IMR-90 (cell line): ENCODE results near the gene CDKAL1. TPM values are rescaled to one million over a fixed set of nuclear protein-coding genes. Genes with fewer than 3 reads are reported as not detected.

Experiments
- ATAC-seq: fragments of 200-7000 bp; cut with Tn5 transposase; 2 replicates; pipeline ENCODE4 v1.9.1; 2020; ENCODE audit warnings: low read depth, mild to moderate bottlenecking, moderate library complexity
- BruUV-seq: library from RNA; stranded (reverse); fragments of 400-500 nt; replicated peaks from 2 replicates; lab custom pipeline; 2021; lab: Mats Ljungman, UMichigan
- CTCF ChIA-PET: fragments of 300-600 bp; formaldehyde crosslinking; extraction: SDS; loops from one replicate; lab custom pipeline; 2021; ENCODE audit warnings: antibody characterized with exemption; lab: Yijun Ruan, JAX
- POLR2A ChIA-PET: fragments of 300-600 bp; sonication (Branson Sonifier 250); formaldehyde crosslinking; loops from one replicate; lab custom pipeline; 2022; ENCODE audit warnings: antibody characterized with exemption; ENCODE audit not compliant: unreplicated experiment; lab: Charles Lee
- DNase-seq: peaks from one replicate; pipeline ENCODE4 v3.0.0; 2013
- H2AFZ ChIP-seq: replicated peaks from 2 replicates; pipeline ENCODE3; 2013; ENCODE audit warnings: low read length, mild to moderate bottlenecking; ENCODE audit not compliant: poor library complexity
- H2AK5ac ChIP-seq: 2 replicates; pipeline ENCODE4 v1.6.1; 2013; ENCODE audit warnings: low read depth, low read length, inconsistent platforms
- H2AK9ac ChIP-seq: replicated peaks from 2 replicates; pipeline ENCODE3; 2013; ENCODE audit warnings: mild to moderate bottlenecking, low read depth, low read length, moderate library complexity; ENCODE audit not compliant: poor library complexity
- H2BK120ac ChIP-seq: 2 replicates; pipeline ENCODE4 v1.6.1; 2013; ENCODE audit warnings: low read depth, low read length, inconsistent platforms
- H2BK15ac ChIP-seq: 3 replicates; pipeline ENCODE4 v1.6.1; 2013; ENCODE audit warnings: low read depth, low read length, inconsistent platforms
- H2BK20ac ChIP-seq: 2 replicates; pipeline ENCODE4 v1.6.1; 2013; ENCODE audit warnings: low read depth, mild to moderate bottlenecking, inconsistent platforms, low read length, moderate library complexity
- H2BK5ac ChIP-seq: 2 replicates; pipeline ENCODE4 v1.6.1; 2013; ENCODE audit warnings: mild to moderate bottlenecking, low read depth, low read length, inconsistent platforms; ENCODE audit not compliant: poor library complexity, severe bottlenecking
- H3K14ac ChIP-seq: replicated peaks from 2 replicates; pipeline ENCODE4 v1.6.1; 2013; ENCODE audit warnings: low read depth, low read length, inconsistent platforms
- H3K18ac ChIP-seq: 2 replicates; pipeline ENCODE4 v1.6.1; 2013; ENCODE audit warnings: low read depth, low read length, control low read depth
- H3K23ac ChIP-seq: 2 replicates; pipeline ENCODE4 v1.6.1; 2013; ENCODE audit warnings: low read depth, low read length, inconsistent platforms
- H3K27ac ChIP-seq: 2 replicates; pipeline ENCODE4 v1.5.1; 2013; ENCODE audit warnings: mild to moderate bottlenecking, control low read depth, low read length; ENCODE audit not compliant: insufficient read depth
- H3K27me3 ChIP-seq: 2 replicates; pipeline ENCODE4 v1.6.1; 2013; ENCODE audit warnings: low read length; ENCODE audit not compliant: control insufficient read depth, insufficient read depth
- H3K36me3 ChIP-seq: 2 replicates; pipeline ENCODE4 v1.6.1; 2013; ENCODE audit warnings: low read length, mixed read lengths; ENCODE audit not compliant: control insufficient read depth, insufficient read depth
- H3K4ac ChIP-seq: 2 replicates; pipeline ENCODE4 v1.6.1; 2013; ENCODE audit warnings: low read depth, low read length, inconsistent platforms
- H3K4me1 ChIP-seq: 2 replicates; pipeline ENCODE4 v1.6.1; 2013; ENCODE audit warnings: low read length, mixed read lengths; ENCODE audit not compliant: control insufficient read depth, insufficient read depth
- H3K4me2 ChIP-seq: 2 replicates; pipeline ENCODE4 v1.6.1; 2013; ENCODE audit warnings: low read depth, mild to moderate bottlenecking, control low read depth, low read length, moderate library complexity
- H3K4me3 ChIP-seq: 2 replicates; pipeline ENCODE4 v1.5.1; 2013; ENCODE audit warnings: low read depth, mild to moderate bottlenecking, control low read depth, low read length, moderate library complexity; ENCODE audit not compliant: insufficient read depth
- H3K56ac ChIP-seq: 2 replicates; pipeline ENCODE4 v1.6.1; 2013; ENCODE audit warnings: low read length, inconsistent platforms; ENCODE audit not compliant: insufficient read depth; ENCODE audit errors: extremely low read depth
- H3K79me1 ChIP-seq, 2 experiments: 2 replicates each; pipeline ENCODE4 v1.6.1; 2013; ENCODE audit warnings: low read length in 2 of 2, inconsistent platforms in 1 of 2, low read depth in 1 of 2
- H3K9ac ChIP-seq: 2 replicates; pipeline ENCODE4 v1.6.1; 2013; ENCODE audit warnings: low read depth, low read length, control low read depth
- H3K9me1 ChIP-seq: 2 replicates; pipeline ENCODE4 v1.6.1; 2013; ENCODE audit warnings: low read length, inconsistent platforms; ENCODE audit not compliant: insufficient read depth
- H3K9me3 ChIP-seq: 2 replicates; pipeline ENCODE4 v1.6.1; 2013; ENCODE audit warnings: low read length; ENCODE audit not compliant: control insufficient read depth, insufficient read depth
- H4K20me1 ChIP-seq: 2 replicates; pipeline ENCODE4 v1.6.1; 2013; ENCODE audit warnings: low read length, inconsistent platforms; ENCODE audit not compliant: insufficient read depth
- H4K5ac ChIP-seq: 2 replicates; pipeline ENCODE4 v1.6.1; 2013; ENCODE audit warnings: mild to moderate bottlenecking, low read depth, low read length, control low read depth
- H4K8ac ChIP-seq, 2 experiments: 2 replicates each; pipeline ENCODE4 v1.6.1; 2013; ENCODE audit warnings: low read depth in 2 of 2, low read length in 2 of 2, control low read depth in 1 of 2, inconsistent platforms in 1 of 2
- H4K91ac ChIP-seq: 2 replicates; pipeline ENCODE4 v1.6.1; 2013; ENCODE audit warnings: low read depth, low read length, inconsistent platforms; ENCODE audit not compliant: insufficient read depth
- BHLHE40 ChIP-seq: fragments of 150-350 bp; IDR thresholded peaks from 2 replicates; pipeline ENCODE4 v1.6.1; 2016; ENCODE audit warnings: mild to moderate bottlenecking, low read depth, low read length
- CHD1 ChIP-seq: IDR thresholded peaks from 2 replicates; pipeline ENCODE4 v1.6.1; 2012; ENCODE audit warnings: low read depth, low read length, improper control_type of control experiment
- CTCF ChIP-seq: conservative IDR thresholded peaks from 2 replicates; pipeline ENCODE4 v1.5.1; 2012; ENCODE audit warnings: mild to moderate bottlenecking, low read depth, low read length, improper control_type of control experiment
- ELK1 ChIP-seq: fragments of 150-350 bp; IDR thresholded peaks from 2 replicates; pipeline ENCODE4 v1.6.1; 2016; ENCODE audit warnings: low read depth, mild to moderate bottlenecking, low read length, moderate library complexity, borderline replicate concordance
- MAFK ChIP-seq: IDR thresholded peaks from 2 replicates; pipeline ENCODE4 v1.6.1; 2012; ENCODE audit warnings: low read depth, low read length, improper control_type of control experiment
- NFE2L2 ChIP-seq: fragments of 150-350 bp; IDR thresholded peaks from 2 replicates; pipeline ENCODE4 v1.6.1; 2016; ENCODE audit warnings: low read depth, mild to moderate bottlenecking, low read length
- RCOR1 ChIP-seq: IDR thresholded peaks from 2 replicates; pipeline ENCODE4 v1.6.1; 2012; ENCODE audit warnings: mild to moderate bottlenecking, low read length, improper control_type of control experiment; ENCODE audit not compliant: insufficient replicate concordance
- RFX5 ChIP-seq: IDR thresholded peaks from 2 replicates; pipeline ENCODE4 v1.8.0; 2012; ENCODE audit warnings: low read depth, mild to moderate bottlenecking, low read length, moderate library complexity
- USF2 ChIP-seq: fragments of 150-350 bp; IDR thresholded peaks from 2 replicates; pipeline ENCODE4 v1.6.1; 2017; ENCODE audit warnings: mild to moderate bottlenecking, antibody characterized with exemption, low read length, low read depth
- WGBS, 2 experiments: methylation state at CpG; one replicate each; pipeline versions ENCODE4 v1.1.5 to v1.1.7; 2013; ENCODE audit warnings: missing lambda C conversion rate in 2 of 2; ENCODE audit not compliant: insufficient read length in 1 of 2; ENCODE audit errors: extremely low coverage in 2 of 2; 5-methylcytosine and 5-hydroxymethylcytosine counted together
- dilution Hi-C: fragments of 300-500 bp; cut with HindIII; formaldehyde crosslinking; loops from one replicate; pipeline ENCODE4 v1.14.3; 2018; ENCODE audit warnings: low sequenced_read_pairs; ENCODE audit not compliant: unreplicated experiment
- in situ Hi-C: fragments of 300-500 bp; cut with MboI; formaldehyde crosslinking; loops from 3 replicates; pipeline ENCODE4 v1.14.3; 2019; ENCODE audit warnings: low sequenced_read_pairs, inconsistent platforms, mixed read lengths
- intact Hi-C: fragments of 100-400 bp; cut with micrococcal nuclease; formaldehyde crosslinking; loops from 2 replicates; pipeline ENCODE4 v1.10.0; 2022
- polyA plus RNA-seq, 3 experiments: library from polyadenylated mRNA; depleted of rRNA; stranded (reverse); fragments of >200 nt; gene quantifications; 2 replicates each; pipeline ENCODE4 v1.2.3, GENCODE V29; 2012; ENCODE audit warnings: low replicate concordance in 1 of 3
- total RNA-seq: library from RNA; depleted of rRNA; stranded (reverse); fragments of >200 nt; gene quantifications from 2 replicates; pipeline ENCODE4 v1.2.3, GENCODE V29; 2012

The CDKAL1 gene
- total and polyA plus RNA-seq, 2 of the 4 experiments (the other 2 are of a cell fraction), result 3.7 to 13.1 TPM

- Histone ChIP-seq H4K20me1 (no peaks in the 10 kb centered on the region), H2BK120ac (no peak overlapping the region)
Observed at GRCh38 chr6:21098744-21099143, 564.5 kb downstream of the CDKAL1 start.

More at GRCh38 chr6:21098744-21099143, 564.5 kb downstream of the CDKAL1 start:
- Histone ChIP-seq H3K9me1 (no peaks in the 10 kb centered on the region), H3K56ac (no peak overlapping the region), H4K5ac (no peak overlapping the region), H2BK5ac (no peak overlapping the region), H4K91ac (no peak overlapping the region), H2AFZ (no peak overlapping the region), H3K79me1 (no peaks in the 10 kb centered on the region; a peak in 1 of 4 replicates), H3K27ac (no peak overlapping the region), H3K14ac (no peak overlapping the region), H2AK9ac (no peak overlapping the region), H3K18ac (no peak overlapping the region), H3K9me3 (no peaks in the 10 kb centered on the region), H4K8ac (no peak overlapping the region), H3K4me1 (no peaks in the 10 kb centered on the region), H3K4me2 (no peak overlapping the region), H3K4me3 (no peak overlapping the region), H3K27me3 (no peaks in the 10 kb centered on the region), H3K4ac (no peak overlapping the region), H2AK5ac (no peak overlapping the region), H2BK20ac (no peak overlapping the region), H2BK15ac (no peak overlapping the region), H3K23ac (no peak overlapping the region), H3K36me3 (no peaks in the 10 kb centered on the region), H3K9ac (no peak overlapping the region)
- WGBS, 2 experiments, result 100% methylated on average over 1 of the region's 1 CpG; no CpG with 5 or more reads in 1 of the 2 experiments
- ATAC-seq, result no peak
- TF ChIP-seq RFX5 (no peak), CTCF (no peak), NFE2L2 (no peak), BHLHE40 (no peak), MAFK (no peak), ELK1 (no peak), USF2 (no peak), CHD1 (no peak), RCOR1 (no peak)
- POLR2A ChIA-PET, result no interaction called here
- CTCF ChIA-PET, result no interaction called here
- no peak for DNase-seq
- intact Hi-C loops (no loop called here), dilution Hi-C loops (no loop called here), in situ Hi-C loops (no loop called here)
- no TSS peak for BruUV-seq
